Right lobe of liver (tissue), 6 donors: ENCODE measurements around the gene GAS2L1. TPM values are rescaled to one million over a fixed set of nuclear protein-coding genes. Genes with fewer than 3 reads are reported as not detected.

Source experiments
- ATAC-seq, 4 donors: fragments of 200-7000 bp; cut with Tn5 transposase; one replicate each; pipeline ENCODE4 v1.9.1; 2020; ENCODE audit warnings: mild to moderate bottlenecking in 4 of 4, moderate library complexity in 4 of 4
- DNase-seq, 3 donors: peaks; one replicate each; pipeline ENCODE4 v3.0.0-alpha.2; 2020
- H3K27ac ChIP-seq, 3 donors: fragments of 200-600 bp; one replicate each; pipeline ENCODE4 v1.8.0; 2022
- H3K27me3 ChIP-seq, 2 donors: fragments of 200-600 bp; one replicate each; pipeline ENCODE4 v1.8.0; 2022
- H3K36me3 ChIP-seq, 4 donors: fragments of 200-600 bp; sonication (generic) in 1 of 4; one replicate each; pipeline versions ENCODE4 v1.5.1 to v1.8.0; 2017 to 2022; ENCODE audit warnings: control low read depth in 1 of 4
- H3K4me1 ChIP-seq, 4 donors: fragments of 200-600 bp; sonication (generic) in 1 of 4; one replicate each; pipeline versions ENCODE4 v1.5.1 to v1.8.0; 2017 to 2022; ENCODE audit warnings: control low read depth in 1 of 4
- H3K4me3 ChIP-seq, 3 donors: fragments of 200-600 bp; one replicate each; pipeline ENCODE4 v1.8.0; 2022
- H3K9me3 ChIP-seq, 4 donors: fragments of 200-600 bp; sonication (generic) in 1 of 4; one replicate each; pipeline versions ENCODE4 v1.5.1 to v1.8.0; 2017 to 2022; ENCODE audit warnings: control low read depth in 1 of 4
- POLR2A ChIP-seq: fragments of 450-650 bp; IDR thresholded peaks from one replicate; pipeline ENCODE4 v1.6.1; 2017; ENCODE audit warnings: antibody characterized with exemption, mild to moderate bottlenecking
- WGBS: methylation state at CpG from one replicate; pipeline ENCODE4 v1.1.6; 2018; ENCODE audit warnings: low coverage, low lambda C conversion rate; ENCODE audit not compliant: insufficient coverage; ENCODE audit errors: missing lambda C conversion rate; 5-methylcytosine and 5-hydroxymethylcytosine counted together
- intact Hi-C, 2 donors: fragments of 100-400 bp; cut with DNase I; formaldehyde crosslinking; loops; one replicate each; pipeline versions ENCODE4 v1.11.2 to v1.14.1; 2022
- total RNA-seq, 6 experiments: library from RNA; depleted of rRNA in 2 of 6; stranded (reverse); fragments of >200 nt in 2 of 6; fragmentation: NEBNext Ultra II Directional in 3 of 6; extraction: Animal tissue kit (Norgen Biotek cat#: 25700) in 3 of 6; gene quantifications; one replicate each; pipeline versions ENCODE4 v1.1.0 to v1.2.4, GENCODE V29; 2016 to 2023
- TF ChIP-seq, protein P1 (sequence below), 4 donors: fragments of 200-600 bp in 3 of 4; fragments of 450-650 bp in 1 of 4; IDR thresholded peaks; one replicate each; pipeline versions ENCODE4 v1.5.1 to v1.8.0; 2016 to 2022; ENCODE audit warnings: antibody characterized with exemption in 4 of 4, mild to moderate bottlenecking in 2 of 4
- donor health status: DM: no; HTN: yes; CAD: no.
- donor health status: DM: no; HTN: no; CAD: no.
- donor health status: DM: no; HTN: no; CAD: no.
- donor health status: DM: no; HTN: yes; CAD: no.
- donor health status: DM: no; HTN: yes; CAD: no.

The GAS2L1 gene
- total RNA-seq, 6 experiments from 2014 or later, result 8.9 to 15.8 (median 11.5) TPM

DNA sequence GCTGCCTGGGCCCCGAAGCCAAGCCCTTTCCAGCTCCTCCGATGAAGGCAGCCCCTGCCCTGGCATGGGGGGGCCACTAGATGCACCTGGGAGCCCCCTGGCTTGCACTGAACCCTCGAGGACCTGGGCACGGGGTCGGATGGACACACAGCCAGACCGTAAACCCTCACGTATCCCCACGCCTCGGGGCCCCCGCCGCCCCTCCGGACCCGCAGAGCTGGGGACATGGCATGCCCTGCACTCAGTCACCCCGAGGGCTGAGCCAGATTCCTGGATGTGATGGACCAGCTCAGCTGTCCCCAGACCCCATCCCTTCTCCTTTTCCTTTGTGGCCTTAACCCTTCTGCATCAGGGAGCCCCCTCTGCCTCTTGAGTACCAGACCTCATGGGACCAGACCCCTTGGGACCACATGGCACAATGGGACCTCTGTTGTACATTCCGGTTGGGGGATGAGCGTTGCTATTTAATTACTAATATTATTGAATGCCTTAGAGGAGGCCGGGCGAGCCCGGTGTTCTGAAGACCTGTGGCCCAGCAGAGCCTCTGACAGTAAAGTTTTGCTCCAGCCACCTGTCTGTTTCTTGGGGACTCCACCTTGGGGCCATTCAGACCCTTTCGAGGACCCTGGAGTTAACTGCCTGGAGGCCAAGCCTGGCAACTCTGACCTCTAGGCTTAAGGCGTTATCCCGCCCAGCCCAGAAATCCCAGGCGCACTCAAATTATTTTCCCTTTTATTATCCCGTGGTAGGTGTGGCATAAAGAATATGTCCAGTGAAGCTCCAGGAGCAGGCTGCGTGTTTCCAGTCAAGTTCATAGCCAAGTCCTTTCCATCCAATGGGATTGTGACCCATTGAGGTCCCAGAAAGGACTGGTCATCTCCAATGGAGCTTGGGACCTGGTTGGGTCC is 6.0 kb downstream of the GAS2L1 start:
- Histone ChIP-seq H3K27me3 (peaks cover 0 to 9% of the 10 kb centered on the region in 2 donors), H3K4me1 (peaks cover 0 to 17% (median 7%) of the 10 kb centered on the region in 4 donors), H3K36me3 (no peaks in the 10 kb centered on the region), H3K4me3 (no peak overlapping the region), H3K27ac (no peak overlapping the region), H3K9me3 (no peaks in the 10 kb centered on the region)
- WGBS, result 85% methylated on average over 4 of the region's 25 CpGs
- intact Hi-C loops, result no loop called here
- ATAC-seq (no peak), DNase-seq (peak in 1 of 3 donors; percentile 58)
- TF ChIP-seq, protein P1, sequence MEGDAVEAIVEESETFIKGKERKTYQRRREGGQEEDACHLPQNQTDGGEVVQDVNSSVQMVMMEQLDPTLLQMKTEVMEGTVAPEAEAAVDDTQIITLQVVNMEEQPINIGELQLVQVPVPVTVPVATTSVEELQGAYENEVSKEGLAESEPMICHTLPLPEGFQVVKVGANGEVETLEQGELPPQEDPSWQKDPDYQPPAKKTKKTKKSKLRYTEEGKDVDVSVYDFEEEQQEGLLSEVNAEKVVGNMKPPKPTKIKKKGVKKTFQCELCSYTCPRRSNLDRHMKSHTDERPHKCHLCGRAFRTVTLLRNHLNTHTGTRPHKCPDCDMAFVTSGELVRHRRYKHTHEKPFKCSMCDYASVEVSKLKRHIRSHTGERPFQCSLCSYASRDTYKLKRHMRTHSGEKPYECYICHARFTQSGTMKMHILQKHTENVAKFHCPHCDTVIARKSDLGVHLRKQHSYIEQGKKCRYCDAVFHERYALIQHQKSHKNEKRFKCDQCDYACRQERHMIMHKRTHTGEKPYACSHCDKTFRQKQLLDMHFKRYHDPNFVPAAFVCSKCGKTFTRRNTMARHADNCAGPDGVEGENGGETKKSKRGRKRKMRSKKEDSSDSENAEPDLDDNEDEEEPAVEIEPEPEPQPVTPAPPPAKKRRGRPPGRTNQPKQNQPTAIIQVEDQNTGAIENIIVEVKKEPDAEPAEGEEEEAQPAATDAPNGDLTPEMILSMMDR (IDR thresholded peaks at IDR 0.05), result no peak
- no peak for TF ChIP-seq POLR2A

DNA sequence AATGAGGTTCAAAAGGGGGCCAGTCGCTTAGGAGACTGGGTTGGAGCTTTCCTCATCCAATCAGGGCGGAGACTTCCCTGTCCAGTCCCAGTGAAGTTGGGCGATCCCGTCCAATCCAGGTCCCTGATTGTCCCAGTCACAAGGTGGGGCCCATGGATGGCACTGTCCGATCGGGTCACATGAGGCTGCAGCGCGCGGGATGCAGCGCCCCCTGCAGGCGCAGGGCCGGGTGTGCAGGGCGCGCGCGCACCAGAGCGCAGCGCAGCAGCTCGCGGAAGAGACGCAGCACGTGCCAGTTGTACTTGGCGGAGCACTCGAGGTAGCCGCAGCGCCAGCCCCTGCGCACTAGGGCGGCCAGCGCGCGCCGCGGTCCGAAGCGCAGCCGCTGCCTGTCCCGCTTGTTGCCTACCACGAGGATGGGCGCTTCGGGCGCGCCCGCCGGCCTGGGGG is 6.7 kb downstream of the GAS2L1 start:
- intact Hi-C loops, result no loop called here
- no peaks in the 10 kb centered on the region for H3K36me3 ChIP-seq
- no CpG with 5 or more reads among the region's 44 CpGs for WGBS
- H3K27me3 ChIP-seq, result peaks cover 0 to 9% of the 10 kb centered on the region in 2 donors
- no peak overlapping the region for H3K4me3 ChIP-seq
- ATAC-seq (peak in 1 of 4 donors; percentile 7), DNase-seq (peak in 1 of 3 donors; percentile 54)
- no peaks in the 10 kb centered on the region for H3K9me3 ChIP-seq
- H3K4me1 ChIP-seq, result peaks cover 0 to 14% (median 5%) of the 10 kb centered on the region in 4 donors
- TF ChIP-seq, protein P1 (IDR thresholded peaks at IDR 0.05), result peak; percentile 39 to 62 (median 48)
- no peak for TF ChIP-seq POLR2A
- H3K27ac ChIP-seq, result no peak overlapping the region

DNA sequence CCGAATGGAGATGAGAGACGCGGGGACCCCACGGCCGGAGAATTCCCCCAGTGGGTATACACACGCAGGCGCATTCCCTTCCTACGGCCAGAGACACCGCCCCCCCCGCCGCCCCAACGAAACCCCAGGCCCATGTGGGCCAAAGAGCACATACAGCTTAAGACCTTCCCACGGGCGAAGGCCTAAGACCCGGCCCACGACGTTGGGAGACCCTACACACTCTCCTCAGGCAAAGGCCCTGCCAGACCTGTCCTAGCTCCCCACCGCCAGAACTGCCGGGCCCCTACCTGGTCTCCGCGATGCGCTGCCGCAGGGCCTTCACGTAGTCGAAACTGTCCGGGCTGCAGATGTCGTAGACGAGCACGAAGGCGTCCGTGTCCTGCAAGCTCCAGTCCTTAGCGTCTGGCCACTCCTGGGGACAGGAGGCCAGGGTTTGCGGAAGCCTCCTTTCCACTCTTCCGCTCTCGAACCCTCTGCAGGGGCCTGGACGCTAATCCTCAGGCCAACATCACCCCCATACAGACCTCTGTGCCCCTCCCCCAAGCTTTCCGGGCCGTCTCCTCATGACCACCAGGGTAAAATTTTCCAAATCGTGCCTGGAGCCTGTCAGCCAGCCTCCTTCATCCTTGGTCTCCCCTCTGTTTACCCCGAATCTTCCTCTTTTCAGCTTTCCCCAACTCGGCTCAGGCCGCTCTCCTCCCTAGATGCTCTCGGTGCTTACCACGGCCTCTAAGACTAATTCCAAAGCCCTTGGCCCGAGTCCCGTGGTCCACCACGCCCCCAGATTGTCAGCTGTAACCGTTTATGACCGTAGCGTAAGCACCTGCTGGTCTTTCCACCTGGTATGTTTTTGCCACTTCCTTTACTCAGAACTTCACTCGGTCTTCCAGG is 7.4 kb downstream of the GAS2L1 start:
- DNase-seq (no peak), ATAC-seq (no peak)
- no peaks in the 10 kb centered on the region for H3K9me3 ChIP-seq
- peaks cover 0 to 12% (median 4%) of the 10 kb centered on the region in 4 donors for H3K4me1 ChIP-seq
- TF ChIP-seq POLR2A, result no peak
- TF ChIP-seq, protein P1 (IDR thresholded peaks at IDR 0.05), result no peak
- no peak overlapping the region for H3K4me3 ChIP-seq
- no peaks in the 10 kb centered on the region for H3K36me3 ChIP-seq
- WGBS, result 20% methylated on average over 27 of the region's 51 CpGs
- intact Hi-C loops, result no loop called here
- no peak overlapping the region for H3K27ac ChIP-seq
- H3K27me3 ChIP-seq, result peaks cover 0 to 9% of the 10 kb centered on the region in 2 donors

DNA sequence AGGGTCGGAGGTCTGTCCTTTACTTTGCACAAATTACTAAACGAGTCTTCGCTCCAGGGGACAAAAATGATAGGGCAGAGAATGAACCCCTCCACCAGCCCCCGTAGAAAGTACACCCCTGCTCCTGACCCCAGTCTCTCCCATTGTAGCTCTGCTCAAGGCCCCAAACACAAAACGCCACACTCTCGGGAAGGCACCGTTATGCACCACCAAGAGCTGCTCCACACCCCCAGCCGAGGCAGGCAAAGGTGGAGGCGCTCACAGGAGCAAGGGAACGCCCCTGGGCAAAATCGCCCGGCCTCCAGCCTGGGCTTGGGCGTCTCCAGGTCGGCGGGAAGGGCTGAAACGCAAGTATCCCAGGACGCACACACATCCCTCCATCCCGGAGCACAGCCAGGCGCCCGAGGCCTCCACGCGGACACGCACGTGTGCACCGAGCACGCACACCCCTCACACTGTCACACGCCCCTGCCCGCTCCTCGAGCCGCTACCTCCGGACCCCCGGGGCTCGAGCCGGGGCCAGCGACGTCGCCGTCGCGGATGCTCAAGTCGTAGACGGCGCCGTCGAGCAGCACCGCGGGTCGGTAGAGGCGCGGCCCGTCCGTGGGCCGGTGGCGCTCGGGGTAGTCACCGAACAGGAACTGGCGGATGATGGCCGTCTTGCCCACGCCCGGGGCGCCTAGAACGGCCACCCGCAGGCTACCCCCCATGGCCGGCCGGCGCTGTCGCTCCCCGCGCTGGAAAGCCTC is 8.3 kb downstream of the GAS2L1 start:
- Histone ChIP-seq H3K27me3 (peaks cover 0 to 9% of the 10 kb centered on the region in 2 donors), H3K27ac (no peak overlapping the region), H3K9me3 (no peaks in the 10 kb centered on the region), H3K4me3 (peak overlapping the region in 1 of 3 donors; percentile 31), H3K36me3 (no peaks in the 10 kb centered on the region), H3K4me1 (peaks cover 0 to 12% (median 4%) of the 10 kb centered on the region in 4 donors)
- TF ChIP-seq POLR2A, result no peak
- TF ChIP-seq, protein P1 (IDR thresholded peaks at IDR 0.05), result no peak
- intact Hi-C loops, result no loop called here
- WGBS, result 14% methylated on average over 4 of the region's 69 CpGs
- ATAC-seq (no peak), DNase-seq (peak in 2 of 3 donors; percentile 42 to 52)
